Measurements from ENCODE around the gene BANK1.

BANK1 gene

GRCh38 chr4:101967697-101968346 lies 177.3 kb downstream of the BANK1 start:
- DNase-seq: no peak

- DNase-seq: no peak
Observed at GRCh38 chr4:101968364-101968763, 177.8 kb downstream of the BANK1 start.

GRCh38 chr4:101969965-101970364 lies 179.4 kb downstream of the BANK1 start:
- DNase-seq: no peak

- DNase-seq: no peak
Observed at GRCh38 chr4:101970547-101971155, 180.1 kb downstream of the BANK1 start.

- no peak for DNase-seq
Observed at GRCh38 chr4:101972791-101973190, 182.3 kb downstream of the BANK1 start.

- DNase-seq: no peak
Observed at GRCh38 chr4:101973361-101973760, 182.8 kb downstream of the BANK1 start.

- no peak for DNase-seq
Observed at GRCh38 chr4:101977076-101977475, 186.5 kb downstream of the BANK1 start.

- DNase-seq: no peak
Observed at GRCh38 chr4:101981756-101982155, 191.2 kb downstream of the BANK1 start.

GRCh38 chr4:101983835-101984234 lies 193.3 kb downstream of the BANK1 start:
- DNase-seq: no peak

- DNase-seq: no peak
Observed at GRCh38 chr4:101987623-101988243, 197.2 kb downstream of the BANK1 start.

- DNase-seq: no peak
Observed at GRCh38 chr4:101989551-101989950, 199.0 kb downstream of the BANK1 start.

GRCh38 chr4:101992446-101992845 lies 201.9 kb downstream of the BANK1 start:
- no peak for DNase-seq

GRCh38 chr4:101993002-101993841 lies 202.7 kb downstream of the BANK1 start:
- DNase-seq: no peak

- no peak for DNase-seq
Observed at GRCh38 chr4:101993842-101994775, 203.6 kb downstream of the BANK1 start.

GRCh38 chr4:102007959-102008425 lies 217.5 kb downstream of the BANK1 start:
- no peak for DNase-seq

GRCh38 chr4:102008711-102009110 lies 218.2 kb downstream of the BANK1 start:
- DNase-seq: no peak

- DNase-seq: no peak
Observed at GRCh38 chr4:102022343-102022742, 231.8 kb downstream of the BANK1 start.

GRCh38 chr4:102027961-102028360 lies 237.4 kb downstream of the BANK1 start:
- DNase-seq: no peak

GRCh38 chr4:102031406-102031805 lies 240.9 kb downstream of the BANK1 start:
- no peak for DNase-seq

GRCh38 chr4:102036016-102036415 lies 245.5 kb downstream of the BANK1 start:
- no peak for DNase-seq

- DNase-seq: no peak
Observed at GRCh38 chr4:102036619-102037376, 246.3 kb downstream of the BANK1 start.
